ENCODE measurements around the gene PLCL1.

DNA sequence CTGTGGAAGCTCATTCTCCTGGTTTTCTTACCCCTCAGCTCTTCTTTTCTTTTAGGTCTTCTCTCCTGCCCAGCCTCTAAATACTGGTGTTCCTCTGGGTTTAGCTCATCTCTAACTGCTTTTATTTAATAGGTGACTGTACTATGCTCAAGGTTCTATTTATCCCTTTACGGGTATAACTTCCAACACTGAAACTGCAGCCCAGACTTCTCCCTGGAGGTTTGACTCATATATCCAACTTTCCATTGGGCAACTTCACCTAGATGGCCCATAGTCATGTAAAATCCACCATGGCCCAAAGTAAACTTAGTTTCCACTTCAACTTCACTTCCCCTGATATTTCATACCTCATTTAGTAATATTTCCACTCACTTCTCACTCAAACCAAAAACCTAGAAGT lies 273.1 kb downstream of the PLCL1 start:
- TF ChIP-seq, protein P1, sequence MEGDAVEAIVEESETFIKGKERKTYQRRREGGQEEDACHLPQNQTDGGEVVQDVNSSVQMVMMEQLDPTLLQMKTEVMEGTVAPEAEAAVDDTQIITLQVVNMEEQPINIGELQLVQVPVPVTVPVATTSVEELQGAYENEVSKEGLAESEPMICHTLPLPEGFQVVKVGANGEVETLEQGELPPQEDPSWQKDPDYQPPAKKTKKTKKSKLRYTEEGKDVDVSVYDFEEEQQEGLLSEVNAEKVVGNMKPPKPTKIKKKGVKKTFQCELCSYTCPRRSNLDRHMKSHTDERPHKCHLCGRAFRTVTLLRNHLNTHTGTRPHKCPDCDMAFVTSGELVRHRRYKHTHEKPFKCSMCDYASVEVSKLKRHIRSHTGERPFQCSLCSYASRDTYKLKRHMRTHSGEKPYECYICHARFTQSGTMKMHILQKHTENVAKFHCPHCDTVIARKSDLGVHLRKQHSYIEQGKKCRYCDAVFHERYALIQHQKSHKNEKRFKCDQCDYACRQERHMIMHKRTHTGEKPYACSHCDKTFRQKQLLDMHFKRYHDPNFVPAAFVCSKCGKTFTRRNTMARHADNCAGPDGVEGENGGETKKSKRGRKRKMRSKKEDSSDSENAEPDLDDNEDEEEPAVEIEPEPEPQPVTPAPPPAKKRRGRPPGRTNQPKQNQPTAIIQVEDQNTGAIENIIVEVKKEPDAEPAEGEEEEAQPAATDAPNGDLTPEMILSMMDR (IDR thresholded peaks at IDR 0.05): no peak
- TF ChIP-seq POLR2A (IDR thresholded peaks at IDR 0.05): no peak

Data from lower leg skin (tissue), 3 donors.